ENCODE results near the gene KIAA1328. TPM values are rescaled to one million over a fixed set of nuclear protein-coding genes. Genes with fewer than 3 reads are reported as not detected.
A peak's percentile ranks its signal among the peaks of the same experiment; 100 is the strongest.
"Not testable (repeated sequence)": the region's sequence is repeated elsewhere in the genome, so short reads cannot be mapped to it uniquely, and the experiment has no call there.

The KIAA1328 gene
- total RNA-seq, 2 experiments from 2014 or later, result 7.3 to 7.8 TPM

- ChIA-PET POLR2A (no interaction called here), CTCF (interaction anchor here (1.0 kb wide), 1 partner anchor 21 kb away, joined by 3 read pairs; no protein-coding TSS in a partner anchor)
- Mint-ChIP-seq H3K9me3 (peaks cover 17% of the 10 kb centered on the region), H3K27me3 (no peaks in the 10 kb centered on the region), H3K27ac (no peak overlapping the region), H3K36me3 (peaks cover 44% of the 10 kb centered on the region), H3K4me3 (no peak overlapping the region), H3K4me1 (ENCODE audit: low read depth) (peaks cover 8% of the 10 kb centered on the region)
- peak; percentile 13 for DNase-seq
- intact Hi-C loops (cut with micrococcal nuclease), result no loop called here
Measured at GRCh38 chr18:36850527-36851201, 21.7 kb downstream of the KIAA1328 start.

- ChIA-PET POLR2A (no interaction called here), CTCF (interaction anchor here (1.0 kb wide), 1 partner anchor 21 kb away, joined by 3 read pairs; no protein-coding TSS in a partner anchor)
- peaks cover 48% of the 10 kb centered on the region for H3K36me3 Mint-ChIP-seq
- H3K27ac Mint-ChIP-seq, result no peak overlapping the region
- DNase-seq, result no peak
- no peak overlapping the region for H3K4me3 Mint-ChIP-seq
- H3K9me3 Mint-ChIP-seq, result peaks cover 17% of the 10 kb centered on the region
- no peaks in the 10 kb centered on the region for H3K27me3 Mint-ChIP-seq
- peaks cover 8% of the 10 kb centered on the region for H3K4me1 Mint-ChIP-seq (ENCODE audit: low read depth)
- intact Hi-C loops (cut with micrococcal nuclease), result no loop called here
Measured at GRCh38 chr18:36851202-36851590, 22.3 kb downstream of the KIAA1328 start.

- DNase-seq, result no peak
- CTCF ChIA-PET, result no interaction called here
- H3K27ac Mint-ChIP-seq, result no peak overlapping the region
- H3K9me3 Mint-ChIP-seq, result peaks cover 9% of the 10 kb centered on the region
- peaks cover 42% of the 10 kb centered on the region for H3K36me3 Mint-ChIP-seq
- POLR2A ChIA-PET, result no interaction called here
- intact Hi-C loops (cut with micrococcal nuclease), result no loop called here
- no peaks in the 10 kb centered on the region for H3K27me3 Mint-ChIP-seq
- H3K4me3 Mint-ChIP-seq, result no peak overlapping the region
- no peaks in the 10 kb centered on the region for H3K4me1 Mint-ChIP-seq (ENCODE audit: low read depth)
Measured at GRCh38 chr18:36856815-36857214, 27.9 kb downstream of the KIAA1328 start.

- peaks cover 26% of the 10 kb centered on the region for H3K36me3 Mint-ChIP-seq
- H3K27ac Mint-ChIP-seq, result no peak overlapping the region
- H3K4me3 Mint-ChIP-seq, result no peak overlapping the region
- no peak for DNase-seq
- intact Hi-C loops (cut with micrococcal nuclease), result no loop called here
- H3K27me3 Mint-ChIP-seq, result no peaks in the 10 kb centered on the region
- H3K4me1 Mint-ChIP-seq (ENCODE audit: low read depth), result peaks cover 6% of the 10 kb centered on the region
- POLR2A ChIA-PET, result no interaction called here
- CTCF ChIA-PET, result no interaction called here
- H3K9me3 Mint-ChIP-seq, result no peaks in the 10 kb centered on the region
Measured at GRCh38 chr18:36862182-36862581, 33.3 kb downstream of the KIAA1328 start.

GRCh38 chr18:36867056-36867455 lies 38.1 kb downstream of the KIAA1328 start:
- Mint-ChIP-seq H3K9me3 (no peaks in the 10 kb centered on the region), H3K27me3 (no peaks in the 10 kb centered on the region), H3K4me1 (ENCODE audit: low read depth) (peaks cover 4% of the 10 kb centered on the region), H3K36me3 (peaks cover 31% of the 10 kb centered on the region), H3K4me3 (no peak overlapping the region), H3K27ac (no peak overlapping the region)
- ChIA-PET POLR2A (no interaction called here), CTCF (no interaction called here)
- intact Hi-C loops (cut with micrococcal nuclease), result no loop called here
- DNase-seq, result no peak

- Mint-ChIP-seq H3K27ac (no peak overlapping the region), H3K36me3 (peaks cover 44% of the 10 kb centered on the region), H3K4me3 (no peak overlapping the region), H3K4me1 (ENCODE audit: low read depth) (no peaks in the 10 kb centered on the region), H3K9me3 (peaks cover 11% of the 10 kb centered on the region), H3K27me3 (no peaks in the 10 kb centered on the region)
- DNase-seq, result no peak
- intact Hi-C loops (cut with micrococcal nuclease), result no loop called here
- CTCF ChIA-PET, result no interaction called here
- POLR2A ChIA-PET, result no interaction called here
Measured at GRCh38 chr18:36871801-36872200, 42.9 kb downstream of the KIAA1328 start.

GRCh38 chr18:36872329-36872728 lies 43.4 kb downstream of the KIAA1328 start:
- Mint-ChIP-seq H3K9me3 (peaks cover 11% of the 10 kb centered on the region), H3K36me3 (peaks cover 47% of the 10 kb centered on the region), H3K4me1 (ENCODE audit: low read depth) (no peaks in the 10 kb centered on the region), H3K27ac (no peak overlapping the region), H3K4me3 (no peak overlapping the region), H3K27me3 (no peaks in the 10 kb centered on the region)
- intact Hi-C loops (cut with micrococcal nuclease), result no loop called here
- no peak for DNase-seq
- ChIA-PET CTCF (no interaction called here), POLR2A (no interaction called here)

GRCh38 chr18:36873826-36874225 lies 44.9 kb downstream of the KIAA1328 start:
- DNase-seq, result not testable (repeated sequence)

GRCh38 chr18:36879796-36880195 lies 50.9 kb downstream of the KIAA1328 start:
- intact Hi-C loops (cut with micrococcal nuclease); H3K4me3 Mint-ChIP-seq; CTCF ChIA-PET; H3K9me3 Mint-ChIP-seq; H3K4me1 Mint-ChIP-seq (ENCODE audit: low read depth); H3K27ac Mint-ChIP-seq; POLR2A ChIA-PET; DNase-seq; H3K27me3 Mint-ChIP-seq: not testable (repeated sequence)
- peaks cover 39% of the 10 kb centered on the region for H3K36me3 Mint-ChIP-seq

More at GRCh38 chr18:36873826-36874225, 44.9 kb downstream of the KIAA1328 start:
- intact Hi-C loops (cut with micrococcal nuclease); H3K27me3 Mint-ChIP-seq; POLR2A ChIA-PET; H3K4me1 Mint-ChIP-seq (ENCODE audit: low read depth); CTCF ChIA-PET; H3K27ac Mint-ChIP-seq; H3K4me3 Mint-ChIP-seq: not testable (repeated sequence)
- Mint-ChIP-seq H3K9me3 (peaks cover 11% of the 10 kb centered on the region), H3K36me3 (peaks cover 55% of the 10 kb centered on the region)

GRCh38 chr18:36885981-36886380 lies 57.1 kb downstream of the KIAA1328 start:
- Mint-ChIP-seq H3K9me3 (no peaks in the 10 kb centered on the region), H3K4me3 (no peak overlapping the region), H3K27ac (no peak overlapping the region), H3K36me3 (peaks cover 15% of the 10 kb centered on the region), H3K27me3 (no peaks in the 10 kb centered on the region), H3K4me1 (ENCODE audit: low read depth) (peaks cover 4% of the 10 kb centered on the region)
- CTCF ChIA-PET, result interaction anchor here (1.2 kb wide), 2 partner anchors 9 to 13 kb away, joined by 3 to 4 read pairs; no protein-coding TSS in a partner anchor
- DNase-seq, result no peak
- POLR2A ChIA-PET, result no interaction called here
- intact Hi-C loops (cut with micrococcal nuclease), result no loop called here

GRCh38 chr18:36887114-36887513 lies 58.2 kb downstream of the KIAA1328 start:
- Mint-ChIP-seq H3K9me3 (no peaks in the 10 kb centered on the region), H3K4me3 (no peak overlapping the region), H3K4me1 (ENCODE audit: low read depth) (peaks cover 4% of the 10 kb centered on the region), H3K36me3 (peaks cover 15% of the 10 kb centered on the region), H3K27me3 (no peaks in the 10 kb centered on the region), H3K27ac (no peak overlapping the region)
- intact Hi-C loops (cut with micrococcal nuclease), result no loop called here
- POLR2A ChIA-PET, result no interaction called here
- CTCF ChIA-PET, result no interaction called here
- DNase-seq, result no peak

GRCh38 chr18:36887864-36888263 lies 58.9 kb downstream of the KIAA1328 start:
- H3K27me3 Mint-ChIP-seq, result no peaks in the 10 kb centered on the region
- no peak overlapping the region for H3K4me3 Mint-ChIP-seq
- peaks cover 4% of the 10 kb centered on the region for H3K4me1 Mint-ChIP-seq (ENCODE audit: low read depth)
- H3K36me3 Mint-ChIP-seq, result peaks cover 16% of the 10 kb centered on the region
- intact Hi-C loops (cut with micrococcal nuclease), result no loop called here
- no peaks in the 10 kb centered on the region for H3K9me3 Mint-ChIP-seq
- no peak for DNase-seq
- no peak overlapping the region for H3K27ac Mint-ChIP-seq
- POLR2A ChIA-PET, result no interaction called here
- CTCF ChIA-PET, result no interaction called here

GRCh38 chr18:36888778-36889177 lies 59.9 kb downstream of the KIAA1328 start:
- H3K4me3 Mint-ChIP-seq, result no peak overlapping the region
- H3K9me3 Mint-ChIP-seq, result no peaks in the 10 kb centered on the region
- H3K27me3 Mint-ChIP-seq, result no peaks in the 10 kb centered on the region
- peaks cover 4% of the 10 kb centered on the region for H3K4me1 Mint-ChIP-seq (ENCODE audit: low read depth)
- ChIA-PET CTCF (no interaction called here), POLR2A (no interaction called here)
- peaks cover 16% of the 10 kb centered on the region for H3K36me3 Mint-ChIP-seq
- no peak for DNase-seq
- no peak overlapping the region for H3K27ac Mint-ChIP-seq
- intact Hi-C loops (cut with micrococcal nuclease), result no loop called here

All from activated CD4-positive, alpha-beta memory T cell treated with anti-CD3 and anti-CD28 coated beads for 36 hours (primary cell).